Measurements from ENCODE around the gene CHGA. TPM values are rescaled to one million over a fixed set of nuclear protein-coding genes. Genes with fewer than 3 reads are reported as not detected.

CHGA gene
- total RNA-seq, 6 experiments from 2014 or later = 0.18 to 0.25 TPM; not detected in 4

DNA sequence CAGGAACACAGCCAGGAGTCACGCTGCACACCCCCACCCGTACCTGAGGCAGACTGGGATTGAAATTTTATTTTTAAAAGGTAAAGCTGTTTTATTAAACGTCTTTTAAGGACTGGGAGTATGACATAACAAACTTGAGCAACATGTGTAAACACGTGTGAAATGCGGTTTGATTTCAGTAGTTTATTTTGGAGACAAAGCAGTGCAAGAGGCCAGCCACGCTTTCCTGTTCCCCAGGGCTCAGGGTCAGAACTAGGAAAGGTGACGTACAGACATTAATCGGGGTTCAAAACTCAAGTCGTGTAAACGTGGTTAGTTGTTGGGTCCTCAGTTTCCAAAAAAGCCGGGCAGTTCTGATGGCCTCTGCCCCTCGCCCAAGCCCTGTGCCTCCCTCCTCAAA, 16.7 kb downstream of the CHGA start:
- Histone ChIP-seq H3K27me3 (no peaks in the 10 kb centered on the region), H3K9me3 (no peaks in the 10 kb centered on the region), H3K36me3 (no peaks in the 10 kb centered on the region), H3K4me1 (peaks cover 0 to 11% (median 5%) of the 10 kb centered on the region in 4 donors), H3K27ac (no peak overlapping the region), H3K4me3 (no peak overlapping the region)
- intact Hi-C loops (cut with DNase I) = loop anchor here in 1 of 2 donors (10.0 kb wide), 1 partner anchor 55 kb away; no protein-coding TSS in a partner anchor
- 32% methylated on average over 6 of the region's 12 CpGs for WGBS (ENCODE audit: insufficient coverage, low coverage, low lambda C conversion rate, missing lambda C conversion rate)
- peak; percentile 32 to 71 (median 51) for ATAC-seq
- TF ChIP-seq, protein P1, sequence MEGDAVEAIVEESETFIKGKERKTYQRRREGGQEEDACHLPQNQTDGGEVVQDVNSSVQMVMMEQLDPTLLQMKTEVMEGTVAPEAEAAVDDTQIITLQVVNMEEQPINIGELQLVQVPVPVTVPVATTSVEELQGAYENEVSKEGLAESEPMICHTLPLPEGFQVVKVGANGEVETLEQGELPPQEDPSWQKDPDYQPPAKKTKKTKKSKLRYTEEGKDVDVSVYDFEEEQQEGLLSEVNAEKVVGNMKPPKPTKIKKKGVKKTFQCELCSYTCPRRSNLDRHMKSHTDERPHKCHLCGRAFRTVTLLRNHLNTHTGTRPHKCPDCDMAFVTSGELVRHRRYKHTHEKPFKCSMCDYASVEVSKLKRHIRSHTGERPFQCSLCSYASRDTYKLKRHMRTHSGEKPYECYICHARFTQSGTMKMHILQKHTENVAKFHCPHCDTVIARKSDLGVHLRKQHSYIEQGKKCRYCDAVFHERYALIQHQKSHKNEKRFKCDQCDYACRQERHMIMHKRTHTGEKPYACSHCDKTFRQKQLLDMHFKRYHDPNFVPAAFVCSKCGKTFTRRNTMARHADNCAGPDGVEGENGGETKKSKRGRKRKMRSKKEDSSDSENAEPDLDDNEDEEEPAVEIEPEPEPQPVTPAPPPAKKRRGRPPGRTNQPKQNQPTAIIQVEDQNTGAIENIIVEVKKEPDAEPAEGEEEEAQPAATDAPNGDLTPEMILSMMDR (IDR thresholded peaks at IDR 0.05) = no peak
- no peak for TF ChIP-seq POLR2A (IDR thresholded peaks at IDR 0.05)
- peak in 1 of 3 donors; percentile 64 for DNase-seq

DNA sequence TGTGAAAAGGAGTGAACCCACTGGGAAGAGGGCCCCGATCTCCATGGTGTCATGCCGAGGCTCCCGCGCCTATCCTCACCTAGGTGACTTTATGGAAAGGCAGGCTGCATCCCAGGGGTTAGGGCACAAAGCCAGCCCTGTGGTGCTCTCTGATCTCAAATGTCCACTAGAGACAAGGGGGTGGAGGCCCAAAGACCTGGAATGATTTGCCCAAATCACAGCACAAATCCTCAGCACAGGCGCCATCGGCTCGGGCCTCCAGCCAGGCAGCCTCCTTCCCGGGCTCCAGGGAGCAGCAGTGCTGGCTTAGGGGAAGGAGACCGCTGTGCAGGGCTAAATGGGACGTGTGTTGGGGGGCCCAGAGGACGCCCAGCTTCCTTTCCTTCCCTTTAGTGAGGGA, 17.6 kb downstream of the CHGA start:
- ATAC-seq (peak in 3 of 4 donors; percentile 19 to 56 (median 51)), DNase-seq (peak in 1 of 3 donors; percentile 78)
- Histone ChIP-seq H3K4me1 (peaks cover 0 to 11% (median 5%) of the 10 kb centered on the region in 4 donors), H3K27me3 (no peaks in the 10 kb centered on the region), H3K27ac (no peak overlapping the region), H3K36me3 (no peaks in the 10 kb centered on the region), H3K4me3 (no peak overlapping the region), H3K9me3 (no peaks in the 10 kb centered on the region)
- intact Hi-C loops (cut with DNase I) = loop anchor here in 1 of 2 donors (10.0 kb wide), 1 partner anchor 56 kb away; no protein-coding TSS in a partner anchor
- no CpG with 5 or more reads among the region's 11 CpGs for WGBS (ENCODE audit: insufficient coverage, low coverage, low lambda C conversion rate, missing lambda C conversion rate)
- TF ChIP-seq, protein P1 (IDR thresholded peaks at IDR 0.05) = no peak
- no peak for TF ChIP-seq POLR2A (IDR thresholded peaks at IDR 0.05)

DNA sequence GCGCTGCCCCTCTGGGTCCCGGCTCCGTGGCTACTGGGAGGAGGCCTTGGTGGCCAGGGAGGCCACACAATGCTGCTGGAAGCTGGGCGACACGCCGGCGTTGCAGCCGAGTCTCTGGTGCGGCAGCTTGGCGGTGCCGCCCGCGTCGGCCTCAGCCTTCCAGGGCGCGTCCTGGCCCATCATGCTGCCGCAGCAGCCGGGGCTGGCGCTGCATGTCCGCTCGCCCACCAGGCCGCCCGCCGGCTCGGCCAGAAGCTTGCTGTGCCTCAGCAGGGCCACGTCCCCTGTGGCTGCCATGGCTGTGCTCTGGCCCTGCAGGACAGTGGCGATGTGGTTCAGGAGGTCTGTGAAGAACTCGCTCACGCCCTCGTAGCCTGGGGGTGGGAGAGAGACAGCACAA, 18.6 kb downstream of the CHGA start:
- DNase-seq (no peak), ATAC-seq (no peak)
- H3K36me3 ChIP-seq = no peaks in the 10 kb centered on the region
- H3K4me3 ChIP-seq = no peak overlapping the region
- H3K9me3 ChIP-seq = no peaks in the 10 kb centered on the region
- H3K27ac ChIP-seq = no peak overlapping the region
- intact Hi-C loops (cut with DNase I) = loop anchor here in 1 of 2 donors (10.0 kb wide), 1 partner anchor 57 kb away; no protein-coding TSS in a partner anchor
- H3K27me3 ChIP-seq = no peaks in the 10 kb centered on the region
- H3K4me1 ChIP-seq = peaks cover 0 to 16% (median 7%) of the 10 kb centered on the region in 4 donors
- 98% methylated on average over 7 of the region's 30 CpGs for WGBS (ENCODE audit: insufficient coverage, low coverage, low lambda C conversion rate, missing lambda C conversion rate)
- TF ChIP-seq POLR2A (IDR thresholded peaks at IDR 0.05) = no peak
- TF ChIP-seq, protein P1 (IDR thresholded peaks at IDR 0.05) = no peak

DNA sequence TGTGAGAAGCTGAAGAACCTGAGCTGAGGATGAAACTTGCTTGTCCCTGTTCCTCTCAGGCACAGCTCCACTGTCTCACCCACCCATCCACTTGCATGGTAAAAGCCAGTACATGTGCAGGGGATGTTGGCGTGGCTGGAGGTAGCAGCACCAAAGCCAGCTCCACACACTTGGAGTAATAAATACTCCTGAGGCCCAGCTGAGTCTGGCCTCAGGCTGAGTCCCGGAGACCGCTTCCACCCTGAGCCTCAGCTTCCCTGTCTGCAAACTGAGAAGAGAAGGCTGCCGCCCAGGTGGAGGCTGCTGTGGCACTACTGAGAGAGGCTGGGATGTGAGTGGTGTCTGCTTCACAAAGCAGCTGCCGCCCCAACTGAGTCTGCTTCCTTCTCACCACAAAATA, 19.2 kb downstream of the CHGA start:
- no peaks in the 10 kb centered on the region for H3K36me3 ChIP-seq
- intact Hi-C loops (cut with DNase I) = loop anchor here in 1 of 2 donors (10.0 kb wide), 1 partner anchor 57 kb away; no protein-coding TSS in a partner anchor
- WGBS (ENCODE audit: insufficient coverage, low coverage, low lambda C conversion rate, missing lambda C conversion rate) = no CpG with 5 or more reads among the region's 5 CpGs

More for the DNA sequence above, 19.2 kb downstream of the CHGA start:
- TF ChIP-seq POLR2A (IDR thresholded peaks at IDR 0.05) = no peak
- TF ChIP-seq, protein P1 (IDR thresholded peaks at IDR 0.05) = no peak
- ATAC-seq = no peak
- no peak for DNase-seq
- no peaks in the 10 kb centered on the region for H3K27me3 ChIP-seq
- no peaks in the 10 kb centered on the region for H3K9me3 ChIP-seq
- H3K27ac ChIP-seq = no peak overlapping the region
- H3K4me3 ChIP-seq = no peak overlapping the region
- H3K4me1 ChIP-seq = peaks cover 0 to 18% (median 9%) of the 10 kb centered on the region in 4 donors

Data from right lobe of liver (tissue), 6 donors.